T-cell (primary cell): ENCODE results near the gene CTRB2. TPM values are rescaled to one million over a fixed set of nuclear protein-coding genes. Genes with fewer than 3 reads are reported as not detected.
"Not testable (repeated sequence)": the region's sequence is repeated elsewhere in the genome, so short reads cannot be mapped to it uniquely, and the experiment has no call there.

Source experiments
- ATAC-seq, 4 experiments: fragments of 200-7000 bp in 3 of 4; fragments of 150-1000 bp in 1 of 4; cut with Tn5 transposase; replicated peaks in 1 of 4; 1 replicate in 3 of 4; 2 replicates in 1 of 4; pipeline ENCODE4 v1.10.0; 2021; ENCODE audit warnings: moderate library complexity in 3 of 4, mild to moderate bottlenecking in 2 of 4, moderate number of reproducible peaks in 1 of 4
- CTCF ChIA-PET, 2 donors: fragments of 300-600 bp; sonication (Branson Sonifier 250); formaldehyde crosslinking; loops; one replicate each; lab custom pipeline; 2022; ENCODE audit warnings: antibody characterized with exemption in 2 of 2; lab: Charles Lee
- POLR2A ChIA-PET, 2 donors: fragments of 300-600 bp; sonication (Branson Sonifier 250); formaldehyde crosslinking; loops; one replicate each; lab custom pipeline; 2022; ENCODE audit warnings: antibody characterized with exemption in 2 of 2; lab: Charles Lee
- DNase-seq, 35 experiments: peaks; one replicate each; pipeline versions ENCODE4 v3.0.0 to v3.0.0-alpha.2; 2013 to 2023
- H3K27ac ChIP-seq: one replicate; pipeline ENCODE4 v1.5.1; 2013; ENCODE audit warnings: low read length
- H3K27me3 ChIP-seq, 2 experiments: replicated peaks in 1 of 2; 1 replicate in 1 of 2; 2 replicates in 1 of 2; pipeline versions ENCODE4 v1.6.1 to v1.7.0; 2013; ENCODE audit warnings: low read length in 1 of 2, mixed read lengths in 1 of 2; ENCODE audit not compliant: control insufficient read depth in 2 of 2, insufficient read depth in 2 of 2; ENCODE audit errors: extremely low read depth in 1 of 2
- H3K36me3 ChIP-seq, 2 donors: 1 replicate in 1 of 2; 2 replicates in 1 of 2; pipeline versions ENCODE4 v1.6.1 to v1.7.0; 2013; ENCODE audit warnings: low read length in 1 of 2; ENCODE audit not compliant: control insufficient read depth in 2 of 2, insufficient read depth in 1 of 2; ENCODE audit errors: extremely low read depth in 1 of 2
- H3K4me1 ChIP-seq, 2 experiments: 1 replicate in 1 of 2; 2 replicates in 1 of 2; pipeline versions ENCODE4 v1.6.1 to v1.7.0; 2013; ENCODE audit warnings: low read length in 2 of 2, mixed read lengths in 1 of 2; ENCODE audit not compliant: insufficient read depth in 2 of 2, control insufficient read depth in 1 of 2; ENCODE audit errors: extremely low read depth in 1 of 2
- H3K4me3 ChIP-seq, 2 donors: 1 replicate in 1 of 2; 2 replicates in 1 of 2; pipeline versions ENCODE4 v1.5.1 to v1.7.0; 2013; ENCODE audit warnings: mild to moderate bottlenecking in 2 of 2, low read length in 1 of 2, moderate library complexity in 1 of 2; ENCODE audit not compliant: control insufficient read depth in 1 of 2; ENCODE audit errors: extremely low read depth in 1 of 2
- H3K9me3 ChIP-seq: 2 replicates; pipeline ENCODE4 v1.7.0; 2013
- H3K27ac Mint-ChIP-seq, 2 donors: one replicate each; pipeline ENCODE4 v1.8.0; 2020 to 2021; ENCODE audit warnings: mild to moderate bottlenecking in 2 of 2, mixed read lengths in 2 of 2
- H3K27me3 Mint-ChIP-seq, 2 donors: one replicate each; pipeline ENCODE4 v1.8.0; 2021 to 2022; ENCODE audit warnings: mixed read lengths in 2 of 2
- H3K36me3 Mint-ChIP-seq: one replicate; pipeline ENCODE4 v1.8.0; 2021; ENCODE audit warnings: mixed read lengths
- H3K4me1 Mint-ChIP-seq, 3 donors: one replicate each; pipeline ENCODE4 v1.8.0; 2020 to 2022; ENCODE audit warnings: mixed read lengths in 3 of 3, mild to moderate bottlenecking in 1 of 3
- H3K4me3 Mint-ChIP-seq, 3 donors: one replicate each; pipeline ENCODE4 v1.8.0; 2020 to 2022; ENCODE audit warnings: mild to moderate bottlenecking in 3 of 3, mixed read lengths in 3 of 3, moderate library complexity in 3 of 3
- H3K9me3 Mint-ChIP-seq, 3 donors: one replicate each; pipeline ENCODE4 v1.8.0; 2020 to 2022; ENCODE audit warnings: mixed read lengths in 3 of 3
- WGBS: methylation state at CpG from one replicate; pipeline ENCODE4 v1.1.5; 2013; ENCODE audit warnings: missing lambda C conversion rate; ENCODE audit not compliant: insufficient coverage; 5-methylcytosine and 5-hydroxymethylcytosine counted together
- total RNA-seq, 35 experiments: library from RNA in 6 of 35; stranded (reverse) in 6 of 35; fragments of 120-200 nt in 1 of 35; gene quantifications; one replicate each; pipeline versions ENCODE4 v1.2.1 to v1.2.4 and lab custom pipeline; 2013 to 2026

Gene CTRB2
- total RNA-seq, 5 donors from 2014 or later (not counting 1 experiment from before 2014, with no cell fraction given): 14.4 to 18.7 (median 15.1) TPM; not detected in 2

GRCh38 chr16:75209514-75209913, 2.6 kb upstream of the CTRB2 start:
- H3K4me3 ChIP-seq, H3K27me3 ChIP-seq, H3K9me3 Mint-ChIP-seq, ATAC-seq, H3K27ac Mint-ChIP-seq, CTCF ChIA-PET, DNase-seq, H3K36me3 Mint-ChIP-seq, POLR2A ChIA-PET, H3K4me3 Mint-ChIP-seq, H3K4me1 Mint-ChIP-seq, H3K9me3 ChIP-seq, H3K27ac ChIP-seq, H3K36me3 ChIP-seq, H3K27me3 Mint-ChIP-seq, H3K4me1 ChIP-seq: not testable (repeated sequence)
- WGBS: 75% methylated on average over 1 of the region's 7 CpGs

GRCh38 chr16:75208861-75209505, 2.0 kb upstream of the CTRB2 start:
- Histone ChIP-seq H3K9me3 (no peaks in the 10 kb centered on the region), H3K27ac (no peak overlapping the region)
- CTCF ChIA-PET: no interaction called here

GRCh38 chr16:75208242-75208825, 1.4 kb upstream of the CTRB2 start:
- Mint-ChIP-seq H3K36me3 (no peaks in the 10 kb centered on the region), H3K9me3 (no peaks in the 10 kb centered on the region), H3K4me1 (no peaks in the 10 kb centered on the region), H3K27me3 (peaks cover 0 to 1% of the 10 kb centered on the region in 2 donors), H3K4me3 (no peak overlapping the region), H3K27ac (no peak overlapping the region)
- WGBS: 75% methylated on average over 10 of the region's 13 CpGs
- ChIA-PET CTCF (interaction anchor here in 1 of 2 donors (0.5 kb wide), 1 partner anchor 309 kb away, joined by 4 read pairs; no protein-coding TSS in a partner anchor), POLR2A (interaction anchor here in 1 of 2 donors (0.5 kb wide), 1 partner anchor 1885 kb away, joined by 6 read pairs; no protein-coding TSS in a partner anchor)
- DNase-seq (no peak), ATAC-seq (no peak)
- Histone ChIP-seq H3K27ac (no peak overlapping the region), H3K27me3 (peaks cover 0 to 4% of the 10 kb centered on the region in 2 experiments), H3K4me3 (no peak overlapping the region), H3K9me3 (no peaks in the 10 kb centered on the region), H3K36me3 (no peaks in the 10 kb centered on the region), H3K4me1 (no peaks in the 10 kb centered on the region)

More at GRCh38 chr16:75208861-75209505, 2.0 kb upstream of the CTRB2 start:
- Histone ChIP-seq H3K36me3 (no peaks in the 10 kb centered on the region), H3K4me3 (no peak overlapping the region), H3K27me3 (peaks cover 0 to 4% of the 10 kb centered on the region in 2 experiments), H3K4me1 (no peaks in the 10 kb centered on the region)
- ATAC-seq (no peak), DNase-seq (no peak)
- H3K27ac Mint-ChIP-seq: no peak overlapping the region
- peaks cover 0 to 1% of the 10 kb centered on the region in 2 donors for H3K27me3 Mint-ChIP-seq
- POLR2A ChIA-PET: no interaction called here
- WGBS: 74% methylated on average over 21 of the region's 27 CpGs
- no peaks in the 10 kb centered on the region for H3K4me1 Mint-ChIP-seq
- H3K4me3 Mint-ChIP-seq: no peak overlapping the region
- H3K36me3 Mint-ChIP-seq: no peaks in the 10 kb centered on the region
- no peaks in the 10 kb centered on the region for H3K9me3 Mint-ChIP-seq

- H3K4me3 ChIP-seq: no peak overlapping the region
- H3K27me3 Mint-ChIP-seq: no peaks in the 10 kb centered on the region
- no peaks in the 10 kb centered on the region for H3K9me3 ChIP-seq
- H3K4me1 ChIP-seq: no peaks in the 10 kb centered on the region
- peaks cover 0 to 4% of the 10 kb centered on the region in 2 experiments for H3K27me3 ChIP-seq
- POLR2A ChIA-PET: no interaction called here
- H3K36me3 ChIP-seq: no peaks in the 10 kb centered on the region
- no peaks in the 10 kb centered on the region for H3K9me3 Mint-ChIP-seq
- DNase-seq: no peak
- no peak for ATAC-seq
- 77% methylated on average over 11 of the region's 11 CpGs for WGBS
- no peak overlapping the region for H3K27ac ChIP-seq
- no peaks in the 10 kb centered on the region for H3K36me3 Mint-ChIP-seq
- H3K4me1 Mint-ChIP-seq: no peaks in the 10 kb centered on the region
- H3K27ac Mint-ChIP-seq: no peak overlapping the region
- H3K4me3 Mint-ChIP-seq: no peak overlapping the region
- CTCF ChIA-PET: interaction anchor here in 1 of 2 donors (0.5 kb wide), 1 partner anchor 310 kb away, joined by 4 read pairs; no protein-coding TSS in a partner anchor
Observed at GRCh38 chr16:75207831-75208230, 870 bp upstream of the CTRB2 start.

- 93% methylated on average over 3 of the region's 25 CpGs for WGBS
- H3K4me1 Mint-ChIP-seq: peaks cover 7 to 11% (median 8%) of the 10 kb centered on the region in 3 donors
- H3K4me3 Mint-ChIP-seq, H3K27ac Mint-ChIP-seq, H3K4me3 ChIP-seq, H3K36me3 Mint-ChIP-seq, CTCF ChIA-PET, H3K4me1 ChIP-seq, DNase-seq, H3K36me3 ChIP-seq, H3K27me3 ChIP-seq, H3K9me3 ChIP-seq, H3K27me3 Mint-ChIP-seq, H3K27ac ChIP-seq, POLR2A ChIA-PET, H3K9me3 Mint-ChIP-seq, ATAC-seq: not testable (repeated sequence)
Observed at GRCh38 chr16:75205961-75206748, 806 bp downstream of the CTRB2 start.

GRCh38 chr16:75205438-75205837, 1.5 kb downstream of the CTRB2 start:
- H3K27me3 ChIP-seq, ATAC-seq, DNase-seq, H3K36me3 Mint-ChIP-seq, H3K9me3 ChIP-seq, H3K27me3 Mint-ChIP-seq, H3K4me3 Mint-ChIP-seq, CTCF ChIA-PET, H3K27ac ChIP-seq, H3K36me3 ChIP-seq, POLR2A ChIA-PET, H3K9me3 Mint-ChIP-seq, H3K27ac Mint-ChIP-seq, H3K4me3 ChIP-seq: not testable (repeated sequence)
- peaks cover 14 to 19% (median 14%) of the 10 kb centered on the region in 3 donors for H3K4me1 Mint-ChIP-seq
- no CpG with 5 or more reads among the region's 19 CpGs for WGBS
- H3K4me1 ChIP-seq: peaks cover 2 to 12% of the 10 kb centered on the region in 2 experiments
